Measurements from ENCODE around the gene RNASEH2A. TPM values are rescaled to one million over a fixed set of nuclear protein-coding genes. Genes with fewer than 3 reads are reported as not detected.

RNASEH2A gene
- polyA plus RNA-seq, 1 of the 3 experiments (the other 2 are of a cell fraction): 48.1 TPM

- 92% methylated on average over 34 of the region's 35 CpGs for WGBS (ENCODE audit: low lambda C conversion rate)
- Histone ChIP-seq H3K9me3 (no peaks in the 10 kb centered on the region), H4K20me1 (ENCODE audit: insufficient read depth) (no peaks in the 10 kb centered on the region), H3K79me2 (ENCODE audit: insufficient read depth) (no peaks in the 10 kb centered on the region), H3K27ac (ENCODE audit: low read depth in 2 of 2, low read length in 1 of 2) (no peak overlapping the region), H3K9ac (no peak overlapping the region), H3K27me3 (ENCODE audit: insufficient read depth) (no peaks in the 10 kb centered on the region), H3K9me2 (no peaks in the 10 kb centered on the region), H3K4me3 (ENCODE audit: low read depth in 2 of 2, low read length in 1 of 2) (no peak overlapping the region), H3K36me3 (replicated peaks in 1 of 2; ENCODE audit: control insufficient read depth in 1 of 2, insufficient read depth in 2 of 2, low read length in 1 of 2) (no peaks in the 10 kb centered on the region), H3K4me1 (ENCODE audit: control insufficient read depth in 1 of 2, insufficient read depth in 2 of 2, low read depth in 1 of 2, low read length in 1 of 2) (no peaks in the 10 kb centered on the region), H2AFZ (ENCODE audit: low read depth) (no peak overlapping the region), H3F3A (replicated peaks; ENCODE audit: insufficient read depth) (peaks cover 6% of the 10 kb centered on the region), H3K4me2 (no peak overlapping the region)
- TF ChIP-seq EZH2phosphoT487 (IDR thresholded peaks at IDR 0.05; ENCODE audit: borderline replicate concordance, low read depth) (no peak), RFX5 (IDR thresholded peaks at IDR 0.05; ENCODE audit: low read length) (no peak), CHD2 (IDR thresholded peaks at IDR 0.05; ENCODE audit: low read length, partially characterized antibody) (no peak), USF2 (IDR thresholded peaks at IDR 0.05; ENCODE audit: borderline replicate concordance, low read depth, low read length) (no peak), JUND (IDR thresholded peaks at IDR 0.05) (no peak), MEF2A (IDR thresholded peaks at IDR 0.05; ENCODE audit: borderline replicate concordance, low read depth) (no peak), TAF1 (IDR thresholded peaks at IDR 0.05; ENCODE audit: borderline replicate concordance, low read depth, low read length) (no peak), ELF1 (IDR thresholded peaks at IDR 0.05) (no peak), IRF3 (IDR thresholded peaks at IDR 0.05; ENCODE audit: low read depth, low read length) (no peak), FOXM1 (IDR thresholded peaks at IDR 0.05; ENCODE audit: low read depth) (no peak), GABPA (IDR thresholded peaks at IDR 0.05; ENCODE audit: low read depth) (no peak), TEAD4 (IDR thresholded peaks at IDR 0.05; ENCODE audit: borderline replicate concordance, insufficient read depth) (no peak), MAX (IDR thresholded peaks at IDR 0.05; ENCODE audit: low read depth) (no peak)
- ChIA-PET POLR2A (no interaction called here), CTCF (interaction anchor here (0.9 to 7.9 kb wide), 4 partner anchors 10 to 107 kb away, joined by 3 to 69 read pairs (median 12); no protein-coding TSS in a partner anchor)
- no peak for DNase-seq
These were observed 51.9 kb downstream of the RNASEH2A start for GRCh38 chr19:12858041-12858928.

GRCh38 chr19:12859546-12859945 lies 53.2 kb downstream of the RNASEH2A start:
- no peaks in the 10 kb centered on the region for H3K9me3 ChIP-seq
- H3K27me3 ChIP-seq (ENCODE audit: insufficient read depth): no peaks in the 10 kb centered on the region
- ChIA-PET CTCF (interaction anchor here (0.6 to 7.9 kb wide), 3 partner anchors 11 to 226 kb away, joined by 3 to 69 read pairs (median 3); no protein-coding TSS in a partner anchor), POLR2A (no interaction called here)
- peaks cover 10% of the 10 kb centered on the region for H3F3A ChIP-seq (replicated peaks; ENCODE audit: insufficient read depth)
- H3K36me3 ChIP-seq (replicated peaks in 1 of 2; ENCODE audit: control insufficient read depth in 1 of 2, insufficient read depth in 2 of 2, low read length in 1 of 2): no peaks in the 10 kb centered on the region
- 87% methylated on average over 6 of the region's 7 CpGs for WGBS (ENCODE audit: low lambda C conversion rate)
- no peak overlapping the region for H2AFZ ChIP-seq (ENCODE audit: low read depth)
- H4K20me1 ChIP-seq (ENCODE audit: insufficient read depth): no peaks in the 10 kb centered on the region
- H3K4me1 ChIP-seq (ENCODE audit: control insufficient read depth in 1 of 2, insufficient read depth in 2 of 2, low read depth in 1 of 2, low read length in 1 of 2): no peaks in the 10 kb centered on the region
- H3K79me2 ChIP-seq (ENCODE audit: insufficient read depth): no peaks in the 10 kb centered on the region
- H3K9ac ChIP-seq: no peak overlapping the region
- no peaks in the 10 kb centered on the region for H3K9me2 ChIP-seq
- H3K4me2 ChIP-seq: no peak overlapping the region
- no peak for DNase-seq
- no peak overlapping the region for H3K27ac ChIP-seq (ENCODE audit: low read depth in 2 of 2, low read length in 1 of 2)
- H3K4me3 ChIP-seq (ENCODE audit: low read depth in 2 of 2, low read length in 1 of 2): no peak overlapping the region
- no peak for TF ChIP-seq ZBTB33 (IDR thresholded peaks at IDR 0.05; ENCODE audit: borderline replicate concordance, low read depth)
- TF ChIP-seq USF1 (IDR thresholded peaks at IDR 0.05; ENCODE audit: borderline replicate concordance, low read depth): no peak
- TF ChIP-seq CHD2 (IDR thresholded peaks at IDR 0.05; ENCODE audit: low read length, partially characterized antibody): no peak
- no peak for TF ChIP-seq NRF1 (IDR thresholded peaks at IDR 0.05; ENCODE audit: low read depth, low read length)
- no peak for TF ChIP-seq GATA2 (CRISPR knock-in tag; IDR thresholded peaks at IDR 0.05)
- TF ChIP-seq JUND (IDR thresholded peaks at IDR 0.05): no peak
- TF ChIP-seq TCF12 (IDR thresholded peaks at IDR 0.05): no peak
- TF ChIP-seq RXRA (IDR thresholded peaks at IDR 0.05; ENCODE audit: borderline replicate concordance, low read depth): no peak
- no peak for TF ChIP-seq NFIC (IDR thresholded peaks at IDR 0.05; ENCODE audit: borderline replicate concordance)
- TF ChIP-seq RFX5 (IDR thresholded peaks at IDR 0.05; ENCODE audit: low read length): no peak
- TF ChIP-seq FOXM1 (IDR thresholded peaks at IDR 0.05; ENCODE audit: low read depth): no peak
- TF ChIP-seq MXI1 (IDR thresholded peaks at IDR 0.05; ENCODE audit: low read depth, low read length): no peak
- no peak for TF ChIP-seq GABPA (IDR thresholded peaks at IDR 0.05; ENCODE audit: low read depth)
- TF ChIP-seq EP300 (IDR thresholded peaks at IDR 0.05; ENCODE audit: borderline replicate concordance in 1 of 2, low read depth in 1 of 2, low read length in 1 of 2): no peak
- TF ChIP-seq YY1 (IDR thresholded peaks at IDR 0.05; ENCODE audit: low read depth): no peak

Data from SK-N-SH (cell line).